A172 (cell line): ENCODE measurements around the gene HSPA1A. TPM values are rescaled to one million over a fixed set of nuclear protein-coding genes. Genes with fewer than 3 reads are reported as not detected.
"Not testable (repeated sequence)": the region's sequence is repeated elsewhere in the genome, so short reads cannot be mapped to it uniquely, and the experiment has no call there.

ENCODE experiments used
- DNase-seq: peaks from one replicate; pipeline ENCODE4 v3.0.0-alpha.2; 2015; ENCODE audit warnings: low spot score
- total RNA-seq: library from RNA; depleted of rRNA; stranded (reverse); fragments of >200 nt; shearing (Covaris generic); gene quantifications from 2 replicates; pipeline ENCODE4 v1.2.3, GENCODE V29; 2014

Gene HSPA1A
- total RNA-seq, 1 experiment from 2014 or later = 1.2 TPM

- DNase-seq = no peak
Measured at GRCh38 chr6:31836474-31837368, 21.4 kb downstream of the HSPA1A start.

- no peak for DNase-seq
Measured at GRCh38 chr6:31837369-31838113, 22.2 kb downstream of the HSPA1A start.

GRCh38 chr6:31838114-31838553 lies 22.8 kb downstream of the HSPA1A start:
- DNase-seq = not testable (repeated sequence)

GRCh38 chr6:31838968-31839367 lies 23.6 kb downstream of the HSPA1A start:
- DNase-seq = no peak

DNA sequence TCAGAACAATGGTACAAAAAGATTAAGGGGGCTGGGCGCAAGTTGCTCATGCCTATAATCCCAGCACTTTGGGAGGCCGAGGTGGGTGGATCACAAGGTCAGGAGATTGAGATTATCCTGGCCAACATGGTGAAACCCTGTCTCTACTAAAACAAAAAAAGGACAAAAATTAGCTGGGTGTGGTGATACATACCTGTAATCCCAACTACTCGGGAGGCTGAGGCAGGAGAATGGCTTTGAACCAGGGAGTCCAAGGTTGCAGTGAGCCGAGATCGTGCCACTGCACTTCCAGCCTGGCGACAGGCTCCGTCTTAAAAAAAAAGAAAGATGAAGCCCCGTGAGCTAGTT lies 24.4 kb downstream of the HSPA1A start:
- not testable (repeated sequence) for DNase-seq

DNA sequence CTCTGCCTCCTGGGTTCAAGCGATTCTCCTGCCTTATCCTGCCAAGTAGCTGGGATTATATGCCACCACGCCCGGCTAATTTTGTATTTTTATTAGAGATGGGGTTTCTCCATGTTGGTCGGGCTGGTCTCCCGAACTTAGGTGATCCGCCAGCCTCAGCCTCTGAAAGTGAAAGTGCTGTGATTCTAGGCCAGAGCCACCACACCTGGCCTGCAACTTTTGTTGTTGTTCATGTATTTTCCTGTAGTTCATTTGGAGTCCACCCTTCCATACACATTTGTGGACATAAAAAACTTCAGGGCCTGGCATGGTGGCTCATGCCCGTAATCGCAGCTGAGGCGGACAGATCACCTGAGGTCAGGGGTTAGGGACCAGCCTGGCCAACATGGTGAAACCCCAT lies 26.7 kb downstream of the HSPA1A start:
- no peak for DNase-seq

- no peak for DNase-seq
Measured at GRCh38 chr6:31844507-31844906, 29.2 kb downstream of the HSPA1A start.

- no peak for DNase-seq
Measured at GRCh38 chr6:31847276-31847978, 32.1 kb downstream of the HSPA1A start.

GRCh38 chr6:31850765-31851484 lies 35.6 kb downstream of the HSPA1A start:
- DNase-seq = no peak

DNA sequence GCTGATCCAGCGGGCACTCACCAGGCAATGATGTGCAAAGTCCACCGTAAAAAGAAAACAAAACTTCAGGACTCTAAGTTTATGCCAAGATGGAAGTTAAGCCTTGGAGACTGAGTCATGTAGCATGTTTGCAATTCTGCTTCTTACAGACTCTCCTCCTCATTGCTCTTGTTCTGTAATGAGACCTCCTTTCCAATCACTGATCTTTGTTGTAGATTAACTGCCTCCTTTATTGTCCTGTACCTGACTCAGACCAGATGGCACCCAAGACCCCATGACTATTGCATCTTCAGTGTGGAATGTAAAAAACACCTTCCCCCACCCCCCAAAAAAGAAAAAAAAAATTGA lies 36.1 kb downstream of the HSPA1A start:
- no peak for DNase-seq

- not testable (repeated sequence) for DNase-seq
Measured at GRCh38 chr6:31851980-31852718, 36.8 kb downstream of the HSPA1A start.

GRCh38 chr6:31857774-31858173 lies 42.4 kb downstream of the HSPA1A start:
- not testable (repeated sequence) for DNase-seq

GRCh38 chr6:31858707-31859106 lies 43.4 kb downstream of the HSPA1A start:
- DNase-seq = no peak

- DNase-seq = no peak
Measured at GRCh38 chr6:31859923-31860322, 44.6 kb downstream of the HSPA1A start.

- no peak for DNase-seq
Measured at GRCh38 chr6:31860349-31860748, 45.0 kb downstream of the HSPA1A start.

GRCh38 chr6:31861150-31861549 lies 45.8 kb downstream of the HSPA1A start:
- DNase-seq = no peak

DNA sequence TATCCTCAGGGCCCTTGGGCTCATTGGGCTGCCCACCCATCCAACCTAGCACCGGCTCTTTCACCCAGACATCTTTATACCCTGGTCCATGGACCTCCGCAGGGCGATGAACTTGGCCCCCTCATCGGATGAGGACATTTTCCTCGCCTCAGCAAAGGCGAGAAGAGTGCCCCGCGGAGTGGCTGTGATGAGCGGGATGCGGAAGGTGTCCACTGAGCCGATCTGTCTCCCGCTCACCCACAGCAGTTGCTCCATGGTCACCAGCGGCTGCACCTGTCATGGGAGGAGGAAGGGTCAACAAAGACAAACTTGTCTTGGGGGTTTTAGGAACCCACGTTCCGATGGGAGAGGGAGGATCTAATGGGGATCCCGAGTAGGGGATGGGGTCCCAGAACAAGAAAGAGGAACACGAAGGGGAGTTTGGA lies 46.6 kb downstream of the HSPA1A start:
- no peak for DNase-seq

- peak; percentile 100 for DNase-seq
Measured at GRCh38 chr6:31862344-31863235, 47.2 kb downstream of the HSPA1A start, which contains the start of gene NEU1. Gene NEU1 (minus strand): TSS chr6:31862821. CDS start chr6:31862776, 45 bp downstream.

DNA sequence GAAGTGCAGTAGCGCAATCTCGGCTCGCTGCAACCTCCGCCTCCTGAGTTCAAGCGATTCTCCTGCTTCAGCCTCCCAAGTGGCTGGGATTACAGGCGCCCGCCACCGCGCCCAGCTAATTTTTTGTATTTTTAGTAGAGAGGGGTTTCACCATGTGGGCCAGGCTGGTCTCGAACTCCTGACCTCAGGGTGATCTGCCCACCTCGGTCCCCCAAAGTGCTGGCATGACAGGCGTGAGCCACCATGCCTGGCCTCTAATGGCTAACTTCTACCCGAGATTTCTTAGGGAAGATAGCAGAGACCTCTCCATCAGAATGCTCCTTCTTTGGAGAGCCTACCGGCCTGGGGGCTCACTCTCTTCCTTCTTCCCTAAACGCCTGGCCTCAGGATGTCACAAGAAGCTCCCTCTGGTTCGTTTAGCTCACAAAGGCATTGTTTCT lies 48.8 kb downstream of the HSPA1A start:
- not testable (repeated sequence) for DNase-seq

GRCh38 chr6:31864818-31865204 lies 49.5 kb downstream of the HSPA1A start:
- no peak for DNase-seq
